ENCODE measurements around the gene CRAT. TPM values are rescaled to one million over a fixed set of nuclear protein-coding genes. Genes with fewer than 3 reads are reported as not detected.
"Not testable (repeated sequence)": the region's sequence is repeated elsewhere in the genome, so short reads cannot be mapped to it uniquely, and the experiment has no call there.

Gene CRAT
- polyA plus RNA-seq, 3 donors, result 38.0 to 48.9 (median 45.9) TPM

DNA sequence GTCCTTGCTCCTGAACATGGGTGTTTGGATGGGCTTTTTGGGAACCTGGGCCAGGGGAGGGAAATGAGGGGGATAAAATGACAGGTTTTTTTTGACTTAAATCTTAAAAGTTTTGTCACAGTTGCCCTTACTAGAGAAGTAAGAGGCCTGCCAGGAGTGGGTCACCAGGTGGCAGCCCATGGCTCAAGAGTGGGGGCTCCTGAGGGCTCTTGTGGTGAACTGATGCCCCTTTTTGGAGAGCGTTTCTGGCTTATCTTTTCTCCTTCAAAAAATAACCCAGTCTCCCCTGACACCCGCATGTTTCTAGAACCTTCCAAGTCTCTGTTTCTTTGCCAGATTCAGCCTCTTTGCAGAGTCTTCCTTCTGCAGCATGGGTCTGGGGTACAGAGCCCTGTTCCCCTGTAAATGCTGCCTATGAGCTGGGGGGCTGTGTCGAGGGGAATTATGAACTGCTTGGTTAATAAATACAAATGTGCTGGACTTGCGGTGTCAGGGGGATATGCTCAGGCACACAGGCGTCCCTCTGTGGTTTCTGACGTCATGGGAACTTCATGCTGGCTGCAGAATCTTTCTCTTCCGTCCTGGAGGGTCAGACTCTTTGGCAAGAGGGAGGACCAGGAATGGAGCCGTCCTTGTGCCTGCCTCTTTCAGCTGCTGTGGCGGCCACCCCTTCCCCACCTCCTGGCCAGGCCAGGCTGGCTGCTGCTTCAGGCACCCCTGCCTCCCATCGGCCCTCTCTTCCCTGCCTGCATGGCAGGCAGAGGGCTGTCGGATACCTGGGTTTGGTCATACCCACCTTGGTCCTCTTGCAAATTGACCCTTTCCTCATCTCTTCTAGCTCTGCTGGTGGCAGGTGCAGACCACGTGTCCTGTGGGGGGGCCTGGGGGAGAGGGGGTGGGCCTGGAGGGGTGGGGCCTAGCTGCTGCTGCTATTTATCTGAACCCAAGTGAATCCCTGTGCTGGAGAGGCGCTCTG, 30.8 kb upstream of the CRAT start:
- DNase-seq (ENCODE audit: extremely low read depth in 1 of 11, low read depth in 9 of 11, low spot score in 4 of 11), result peak in 1 of 11 donors; percentile 68

DNA sequence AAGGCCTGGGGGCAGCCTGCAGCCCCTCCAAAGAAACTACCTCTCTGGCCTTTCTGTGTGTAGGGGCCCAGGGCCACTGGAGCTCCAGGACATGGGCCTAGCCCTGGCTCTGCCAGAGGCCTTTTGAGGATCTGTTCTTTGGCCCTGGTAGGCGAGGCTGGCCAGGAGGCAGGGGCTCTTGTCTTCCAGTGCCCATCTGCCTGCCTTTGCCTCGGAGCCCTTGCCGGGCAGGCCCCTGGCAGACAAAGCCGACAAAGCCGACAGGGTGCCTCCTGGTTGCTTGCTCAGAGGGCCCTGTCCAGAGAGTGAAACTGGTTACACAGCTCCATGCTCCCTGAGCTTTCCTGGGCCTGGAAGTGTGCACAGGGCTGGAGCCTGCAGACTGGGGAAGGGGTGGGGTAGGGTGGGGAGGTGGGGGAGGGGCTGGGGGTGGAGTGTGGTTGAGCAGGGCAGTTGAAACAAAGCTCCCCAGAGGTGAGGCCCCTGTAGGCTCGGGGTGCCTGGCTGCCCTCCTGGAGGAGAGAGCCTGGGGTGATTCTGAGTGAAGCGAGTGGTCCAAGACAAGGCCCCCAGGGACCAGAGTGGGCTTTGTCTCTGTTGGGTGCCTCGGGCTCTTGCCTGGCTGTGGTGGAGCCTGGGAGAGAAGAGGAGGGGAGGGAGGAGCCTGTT, 29.9 kb upstream of the CRAT start:
- peak in 1 of 11 donors; percentile 48 for DNase-seq (ENCODE audit: extremely low read depth in 1 of 11, low read depth in 9 of 11, low spot score in 4 of 11)

DNA sequence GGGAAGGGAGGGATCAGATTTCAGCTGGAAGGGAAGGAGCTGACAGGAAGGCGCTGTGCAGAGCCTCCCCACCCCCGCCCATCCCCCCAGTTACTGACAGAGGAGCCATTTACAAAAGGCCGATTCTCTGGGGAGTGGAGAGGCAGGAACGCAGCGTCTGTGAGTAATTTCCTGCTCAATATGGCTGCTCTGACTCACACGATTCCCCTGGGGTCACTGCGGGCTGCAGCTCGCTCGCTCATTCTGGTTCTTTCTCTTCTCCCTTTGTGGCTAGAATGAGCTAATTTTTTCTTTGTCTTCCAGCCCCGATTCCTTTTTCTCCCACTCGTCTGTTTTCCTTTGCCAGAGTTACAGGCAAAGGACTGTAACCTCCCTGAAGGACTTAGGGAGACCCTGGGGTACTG, 29.4 kb upstream of the CRAT start:
- peak; percentile 89 to 98 (median 96) for DNase-seq (ENCODE audit: extremely low read depth in 1 of 11, low read depth in 9 of 11, low spot score in 4 of 11)

DNA sequence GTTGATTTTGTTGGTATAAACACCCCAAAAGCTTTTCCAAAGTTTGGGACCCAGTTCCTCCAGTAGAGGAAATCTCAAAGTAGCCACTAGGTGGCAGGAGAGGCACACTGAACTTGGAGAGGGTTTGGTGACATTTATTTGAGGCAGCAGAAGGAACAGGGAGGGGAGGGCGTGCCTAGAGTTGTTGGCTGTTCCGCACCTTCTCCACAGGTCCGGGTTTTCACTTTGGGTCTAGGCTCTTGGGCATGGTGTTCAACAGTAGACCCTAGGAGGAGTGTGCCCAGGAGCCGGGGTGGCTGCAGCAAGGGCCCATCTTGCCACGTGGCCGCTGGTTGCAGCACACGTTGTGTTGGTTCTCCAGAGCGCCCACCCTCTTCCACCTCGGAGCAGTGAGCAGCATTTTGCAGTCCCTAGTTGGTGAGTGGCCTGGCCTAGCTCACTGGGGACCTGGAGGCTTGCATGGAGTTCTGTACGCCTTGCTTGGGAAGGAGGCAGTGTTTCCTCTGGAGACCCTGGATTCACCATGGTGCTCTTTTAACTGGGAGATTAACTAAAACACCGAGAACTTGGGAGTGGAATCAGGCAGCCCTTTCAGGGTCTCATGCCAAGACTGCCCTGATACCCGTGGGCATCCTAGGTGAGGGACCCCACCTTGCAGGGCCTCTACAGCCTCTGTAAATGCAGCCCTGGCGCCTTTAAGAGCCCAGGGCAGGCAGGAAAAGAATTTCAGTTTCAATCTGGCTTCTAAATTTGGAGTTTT, 28.8 kb upstream of the CRAT start:
- DNase-seq (ENCODE audit: extremely low read depth in 1 of 11, low read depth in 9 of 11, low spot score in 4 of 11), result peak; percentile 71 to 90 (median 83)

DNA sequence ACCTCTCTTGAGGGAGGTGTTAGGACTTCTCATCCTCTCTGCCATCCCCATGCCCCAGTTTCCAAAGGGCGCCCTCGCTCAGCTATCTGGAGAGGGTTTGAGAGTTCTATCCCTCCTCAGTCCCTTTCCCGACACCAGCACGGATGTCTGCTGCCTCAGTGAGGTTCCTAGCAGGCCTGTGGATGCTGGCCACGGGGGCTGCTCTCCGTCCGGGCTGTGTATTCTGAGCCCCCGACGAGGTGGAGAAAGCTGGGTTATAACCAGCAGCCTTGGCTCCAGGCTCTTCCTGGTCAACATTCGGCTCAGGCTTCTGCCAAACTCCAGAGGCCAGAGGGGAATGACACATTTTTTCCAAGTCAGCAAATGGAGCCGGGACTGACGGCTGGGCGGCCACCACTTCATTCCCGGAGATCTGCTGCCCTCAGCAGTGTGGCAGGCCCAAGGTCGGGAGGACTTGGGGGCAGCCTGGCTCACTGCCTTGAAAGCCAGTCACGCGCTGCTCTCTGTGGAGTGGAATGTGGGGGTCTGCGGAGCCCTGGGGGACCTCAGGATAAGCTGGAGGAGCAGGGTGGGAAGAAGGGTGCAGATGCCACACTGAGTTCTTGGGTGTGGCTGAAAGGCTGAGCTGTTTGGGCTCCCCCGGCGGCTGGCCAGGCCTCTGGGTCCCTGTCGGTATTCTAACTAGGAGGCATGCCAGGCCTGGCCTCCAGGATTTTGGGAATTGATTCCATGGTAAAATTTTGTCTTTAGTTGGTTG, 28.1 kb upstream of the CRAT start:
- no peak for DNase-seq (ENCODE audit: extremely low read depth in 1 of 11, low read depth in 9 of 11, low spot score in 4 of 11)

DNA sequence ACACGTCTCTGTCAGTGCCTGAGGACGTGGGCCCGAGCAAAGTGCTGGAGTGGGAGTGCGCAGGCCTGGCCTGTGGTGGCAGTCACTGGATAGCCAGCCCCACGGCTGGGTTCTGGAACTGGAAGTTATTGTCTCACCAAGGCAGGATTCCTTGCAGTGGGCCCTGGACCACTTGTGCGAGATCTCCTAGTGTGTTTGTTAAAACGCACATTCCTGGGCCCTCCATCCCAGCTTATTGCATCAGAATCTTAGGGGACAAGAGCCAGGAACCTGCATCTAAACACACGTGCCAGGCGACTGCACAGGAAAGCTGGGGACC, 27.5 kb upstream of the CRAT start:
- no peak for DNase-seq (ENCODE audit: extremely low read depth in 1 of 11, low read depth in 9 of 11, low spot score in 4 of 11)

DNA sequence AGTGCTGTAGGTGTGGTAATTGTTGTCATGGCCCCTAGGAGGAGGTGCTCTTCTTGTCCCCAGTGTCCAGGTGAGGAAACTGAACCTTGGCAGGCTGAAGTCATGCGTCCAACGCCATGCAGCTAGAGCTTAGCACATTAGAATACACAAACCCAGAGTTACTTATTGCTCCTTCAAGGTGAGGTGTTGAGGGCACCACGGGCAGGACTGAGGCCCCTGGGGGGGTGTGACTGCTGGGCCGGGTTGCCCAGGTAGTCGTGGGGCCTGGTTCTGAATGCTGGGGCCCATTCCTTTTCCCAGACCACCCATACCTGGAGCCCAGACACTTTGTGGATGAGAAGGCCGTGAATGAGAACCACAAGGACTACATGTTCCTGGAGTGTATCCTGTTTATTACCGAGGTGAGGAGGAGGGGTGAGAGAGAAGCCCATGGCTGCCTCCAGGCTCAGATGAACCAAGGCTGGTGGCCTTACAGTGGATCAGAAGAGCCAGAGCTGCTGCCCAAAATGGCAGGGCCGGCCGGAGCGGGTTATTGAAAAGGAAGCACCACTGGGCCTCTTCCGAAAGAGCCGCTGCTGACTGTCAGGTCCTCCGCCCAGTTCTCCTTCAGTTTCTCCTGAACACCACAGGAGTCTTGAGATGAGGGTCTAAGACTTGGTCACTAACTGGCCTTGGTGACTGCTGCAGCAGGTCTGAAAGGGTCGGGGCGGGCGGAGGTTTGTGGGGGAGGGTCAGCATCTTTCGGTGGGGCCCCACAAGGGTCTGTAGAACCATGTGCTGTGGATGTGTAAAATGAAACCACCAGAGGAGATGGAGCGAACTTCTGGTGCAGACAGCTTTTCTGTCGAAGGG, 26.9 kb upstream of the CRAT start:
- no peak for DNase-seq (ENCODE audit: extremely low read depth in 1 of 11, low read depth in 9 of 11, low spot score in 4 of 11)

DNA sequence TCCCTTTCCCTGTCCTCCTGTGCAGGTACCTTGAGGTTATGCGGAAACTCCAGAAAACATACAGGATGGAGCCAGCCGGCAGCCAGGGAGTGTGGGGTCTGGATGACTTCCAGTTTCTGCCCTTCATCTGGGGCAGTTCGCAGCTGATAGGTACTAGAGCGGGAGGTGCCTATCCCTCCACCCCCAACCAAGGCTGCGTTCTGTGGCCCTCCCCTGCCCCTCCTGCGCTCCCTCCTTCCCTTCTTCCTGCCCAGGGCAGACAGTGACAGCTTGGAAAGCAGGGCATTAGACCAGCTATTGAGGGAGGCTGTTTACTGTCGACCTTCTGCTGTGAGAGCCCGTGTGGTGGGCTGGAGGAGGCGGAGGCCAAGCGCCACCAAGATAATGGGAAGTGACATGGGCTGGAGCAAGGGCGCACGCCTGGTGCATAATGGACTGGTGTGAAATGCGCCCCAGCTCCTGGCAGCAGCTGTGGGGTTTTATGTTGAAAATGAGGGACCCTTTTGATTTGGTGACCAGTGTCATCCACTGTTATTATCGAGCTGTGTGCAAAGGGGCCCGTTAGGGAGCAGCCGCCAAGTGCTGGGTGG, 25.9 kb upstream of the CRAT start:
- DNase-seq (ENCODE audit: extremely low read depth in 1 of 11, low read depth in 9 of 11, low spot score in 4 of 11), result no peak

DNA sequence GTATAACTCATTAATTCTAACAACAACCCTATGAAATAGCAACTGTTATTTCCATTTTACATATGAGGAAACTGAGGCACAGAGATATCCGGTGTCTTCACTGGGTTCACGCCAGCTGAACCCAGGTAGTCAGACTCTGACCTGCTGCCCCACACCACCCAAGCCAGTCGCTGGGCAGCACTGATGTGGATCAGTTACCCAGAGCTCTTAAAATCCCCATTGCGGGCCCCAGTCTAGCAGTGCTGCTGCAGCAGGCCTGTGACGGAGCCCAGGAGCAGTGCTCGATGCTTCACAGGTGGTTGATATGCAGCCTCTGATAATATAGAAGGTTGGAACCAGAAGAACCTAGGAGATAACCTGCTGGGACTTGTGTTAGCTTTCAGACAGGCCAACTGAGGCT, 24.9 kb upstream of the CRAT start:
- no peak for DNase-seq (ENCODE audit: extremely low read depth in 1 of 11, low read depth in 9 of 11, low spot score in 4 of 11)

DNA sequence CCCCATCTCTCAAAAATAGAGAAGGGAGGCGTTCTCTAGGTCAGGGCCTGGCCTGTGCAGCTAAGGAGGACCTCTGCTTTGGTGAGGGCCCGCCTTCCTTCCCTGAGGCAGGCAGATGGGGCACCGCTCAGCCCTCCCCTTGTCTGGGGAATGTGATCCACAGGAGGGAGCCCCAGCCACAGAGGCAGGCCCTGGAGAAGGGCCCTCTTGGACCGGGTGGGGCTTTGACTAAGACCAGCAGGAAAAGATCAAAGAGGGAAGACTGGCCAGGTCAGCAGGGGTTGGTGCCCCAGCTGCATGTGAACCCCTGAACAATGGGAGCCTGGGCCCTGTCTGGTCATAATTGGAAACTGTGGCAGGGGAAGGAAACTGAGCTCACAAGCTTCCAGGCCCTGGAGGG, 22.5 kb upstream of the CRAT start:
- no peak for DNase-seq (ENCODE audit: extremely low read depth in 1 of 11, low read depth in 9 of 11, low spot score in 4 of 11)

DNA sequence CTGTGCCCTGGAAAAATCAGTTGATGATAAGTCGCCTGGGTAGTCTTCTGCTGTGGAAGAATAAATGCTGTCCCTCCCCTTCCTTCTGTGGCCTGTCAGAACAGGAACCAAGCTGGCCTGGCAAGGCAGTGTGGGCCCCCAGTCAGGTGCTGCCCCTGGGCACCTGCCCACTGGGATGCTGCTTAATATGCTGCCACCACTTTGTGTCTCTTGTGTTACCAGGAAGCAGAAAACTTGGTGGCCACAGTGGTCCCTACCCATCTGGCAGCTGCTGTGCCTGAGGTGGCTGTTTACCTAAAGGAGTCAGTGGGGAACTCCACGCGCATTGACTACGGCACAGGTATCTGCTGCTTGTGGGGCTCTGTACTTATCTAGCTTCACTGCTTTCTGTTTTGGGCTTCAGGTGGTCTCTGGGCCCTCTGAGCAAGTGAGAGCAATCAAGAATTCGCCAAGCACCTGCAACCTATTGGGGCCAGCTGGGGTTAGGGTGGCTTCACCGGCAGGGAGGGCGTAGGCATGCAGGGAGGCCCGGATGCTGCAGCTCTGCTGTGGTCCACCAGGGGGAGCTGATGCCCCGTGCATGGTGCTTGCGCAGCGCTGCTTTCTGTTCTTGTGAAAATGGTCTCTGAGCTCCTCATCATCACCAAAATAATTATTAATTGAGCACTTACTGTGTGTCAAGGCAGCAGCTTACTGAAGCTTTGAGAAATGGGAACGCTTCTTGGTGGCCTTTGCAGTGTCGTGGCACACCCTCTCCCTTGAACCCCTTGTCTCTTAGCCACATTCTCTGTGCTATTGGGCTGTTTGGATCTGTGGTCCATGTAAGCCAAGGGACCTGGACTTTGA, 20.9 kb upstream of the CRAT start:
- DNase-seq (ENCODE audit: extremely low read depth in 1 of 11, low read depth in 9 of 11, low spot score in 4 of 11), result peak in 4 of 11 donors; percentile 50 to 60 (median 54)

DNA sequence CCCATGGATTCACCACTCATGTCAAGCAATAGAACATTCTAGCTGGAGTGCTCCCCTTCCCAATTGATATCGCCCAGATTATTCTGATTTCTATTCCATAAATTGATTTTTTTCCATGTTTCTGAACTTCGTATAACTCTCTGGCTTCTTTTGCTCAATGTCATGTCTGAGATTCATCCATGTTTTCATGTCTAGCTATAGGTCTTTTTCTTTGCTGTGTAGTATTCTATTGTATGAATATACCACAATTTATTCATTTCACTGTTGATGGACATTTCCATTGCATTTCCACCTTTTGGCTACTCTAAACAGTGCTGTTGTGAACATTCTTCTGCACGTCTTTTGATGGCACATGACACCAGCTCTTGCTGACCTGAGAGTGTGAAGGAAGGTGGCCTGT, 20.2 kb upstream of the CRAT start:
- no peak for DNase-seq (ENCODE audit: extremely low read depth in 1 of 11, low read depth in 9 of 11, low spot score in 4 of 11)

DNA sequence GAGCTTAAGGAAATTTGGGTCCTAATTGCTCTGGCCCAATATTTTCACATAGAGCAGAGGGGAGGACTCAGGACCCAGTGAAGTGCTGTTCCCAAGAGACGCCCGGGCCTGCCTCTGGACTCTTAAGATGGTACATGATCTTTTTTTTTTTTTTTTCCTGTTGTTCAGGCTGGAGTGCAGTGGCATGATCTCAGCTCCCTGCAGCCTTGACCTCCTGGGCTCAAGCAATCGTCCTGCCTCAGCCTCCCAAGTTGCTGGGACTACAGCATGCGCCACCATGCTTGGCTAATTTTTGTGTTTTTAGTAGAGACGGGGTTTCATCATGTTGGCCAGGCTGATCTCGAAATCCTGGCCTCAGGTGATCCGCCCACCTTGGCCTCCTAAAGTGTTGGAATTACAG, 19.7 kb upstream of the CRAT start:
- not testable (repeated sequence) for DNase-seq (ENCODE audit: extremely low read depth in 1 of 11, low read depth in 9 of 11, low spot score in 4 of 11)

DNA sequence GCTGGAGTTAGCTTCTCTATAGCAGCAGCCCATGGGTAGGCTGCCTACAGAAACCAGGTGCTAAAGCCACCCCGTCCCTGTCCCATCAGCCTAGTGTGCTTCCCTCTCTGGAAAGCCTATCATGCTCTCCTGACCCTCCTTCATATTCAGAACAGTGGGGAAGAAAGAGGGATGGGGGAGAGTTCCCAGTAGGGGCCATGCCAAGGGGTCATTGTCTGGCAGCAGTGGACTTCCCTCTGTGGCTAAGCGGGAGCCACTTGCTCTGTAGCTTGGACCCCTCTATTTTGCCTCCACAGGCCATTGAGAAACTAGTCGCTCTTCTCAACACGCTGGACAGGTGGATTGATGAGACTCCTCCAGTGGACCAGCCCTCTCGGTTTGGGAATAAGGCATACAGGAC, 18.1 kb upstream of the CRAT start:
- DNase-seq (ENCODE audit: extremely low read depth in 1 of 11, low read depth in 9 of 11, low spot score in 4 of 11), result no peak

DNA sequence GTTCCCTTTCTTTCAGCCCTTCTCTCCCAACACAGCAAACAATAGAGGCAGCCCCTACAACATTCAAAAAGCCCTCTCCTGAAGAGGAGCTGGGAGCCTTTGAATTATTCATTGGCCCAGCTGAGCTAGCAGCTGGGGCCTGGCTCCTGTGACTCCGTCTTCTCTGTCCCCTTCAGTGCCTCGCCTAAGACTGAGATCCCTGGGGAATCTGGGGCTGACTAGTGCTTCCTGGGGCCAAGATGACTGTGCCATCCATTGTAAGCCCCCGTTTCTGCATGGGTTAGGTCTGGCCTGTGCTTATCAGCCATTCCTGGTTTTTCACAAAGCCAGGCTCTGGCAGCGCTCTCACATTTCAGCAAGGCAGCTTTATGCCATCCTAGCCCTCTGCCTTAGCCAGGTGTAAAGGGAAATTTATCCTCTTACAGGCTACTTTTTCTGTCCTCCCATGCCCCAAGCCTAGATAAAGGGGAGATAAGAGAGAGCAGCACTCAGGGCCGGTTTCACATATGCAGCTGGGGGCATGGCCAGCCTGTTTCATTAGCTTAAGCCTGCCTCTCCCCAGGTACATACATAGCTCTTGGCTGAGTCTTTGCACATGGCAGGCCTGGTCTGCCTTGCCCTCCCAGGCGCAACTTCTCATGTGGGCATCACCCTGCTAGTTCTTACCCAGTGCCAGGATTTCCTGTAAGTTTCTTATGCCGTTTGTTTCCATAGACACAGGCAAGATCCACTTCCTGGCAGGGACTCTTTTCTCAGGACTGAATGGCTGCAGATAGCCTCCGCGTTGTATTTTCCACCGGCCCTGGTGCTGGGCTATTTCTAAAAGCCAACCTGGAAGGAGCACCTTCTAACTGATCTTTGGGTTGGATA, 16.4 kb upstream of the CRAT start:
- DNase-seq (ENCODE audit: extremely low read depth in 1 of 11, low read depth in 9 of 11, low spot score in 4 of 11), result no peak

DNA sequence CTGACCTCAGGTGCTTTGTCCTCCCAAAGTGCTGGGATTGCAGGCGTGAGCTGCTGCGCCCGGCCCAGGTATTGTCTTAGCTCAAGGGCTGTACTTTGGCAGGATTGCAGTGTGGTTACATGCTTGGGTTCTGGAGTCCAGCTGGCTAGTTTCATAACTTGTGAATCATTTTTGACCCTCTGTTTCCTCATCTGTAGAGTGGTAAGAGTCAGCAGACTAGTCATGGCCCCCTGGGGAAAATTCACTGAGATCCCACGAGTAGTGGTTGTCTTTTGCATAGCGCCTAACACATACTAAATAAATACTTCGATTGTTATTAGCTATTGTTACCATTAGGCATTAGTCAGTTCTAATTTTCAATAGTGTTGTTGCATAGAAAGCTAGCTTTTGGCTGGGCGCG, 14.9 kb upstream of the CRAT start:
- no peak for DNase-seq (ENCODE audit: extremely low read depth in 1 of 11, low read depth in 9 of 11, low spot score in 4 of 11)

Measured in renal cortex interstitium (tissue), 11 donors.